HepG2 (cell line): Measurements from ENCODE around the gene ABHD12. TPM values are rescaled to one million over a fixed set of nuclear protein-coding genes. Genes with fewer than 3 reads are reported as not detected.

Experiments
- ARNT2 ChIP-seq: sonication (generic); formaldehyde crosslinking; IDR thresholded peaks from 2 replicates; pipeline ENCODE4 v1.8.0; 2022; ENCODE audit warnings: mild to moderate bottlenecking, low read depth, missing genetic modification reagents, moderate library complexity
- ATF7 ChIP-seq, 2 experiments: fragments of 450-650 bp in 1 of 2; sonication (generic) in 1 of 2; formaldehyde crosslinking in 1 of 2; IDR thresholded peaks; 2 replicates each; pipeline versions ENCODE4 v1.4.0 to v1.6.1; 2016 to 2020; ENCODE audit warnings: antibody characterized with exemption in 1 of 2, mild to moderate bottlenecking in 1 of 2, missing genetic modification reagents in 1 of 2
- EED ChIP-seq: sonication (generic); formaldehyde crosslinking; IDR thresholded peaks from 2 replicates; pipeline ENCODE4 v1.5.0; 2020; ENCODE audit warnings: mild to moderate bottlenecking, missing genetic modification reagents
- GATA4 ChIP-seq: sonication (generic); IDR thresholded peaks from 2 replicates; pipeline ENCODE4 v1.6.1; 2016; ENCODE audit warnings: antibody characterized with exemption, low read depth, borderline replicate concordance
- HINFP ChIP-seq: sonication (generic); formaldehyde crosslinking; IDR thresholded peaks from 2 replicates; pipeline ENCODE4 v1.4.0; 2020; ENCODE audit warnings: low read depth, mild to moderate bottlenecking, missing genetic modification reagents
- NFATC3 ChIP-seq: sonication (generic); formaldehyde crosslinking; IDR thresholded peaks from 2 replicates; pipeline ENCODE4 v1.5.1; 2020; ENCODE audit warnings: mild to moderate bottlenecking, missing genetic modification reagents
- PRDM10 ChIP-seq: sonication (generic); formaldehyde crosslinking; IDR thresholded peaks from 2 replicates; pipeline ENCODE4 v1.4.0; 2020; ENCODE audit warnings: low read depth, missing genetic modification reagents
- PRMT3 ChIP-seq: sonication (generic); formaldehyde crosslinking; IDR thresholded peaks from 2 replicates; pipeline ENCODE4 v1.8.1; 2022; ENCODE audit warnings: low read depth, mild to moderate bottlenecking, moderate library complexity, missing genetic modification reagents, borderline replicate concordance
- SIN3A ChIP-seq: IDR thresholded peaks from 2 replicates; pipeline ENCODE4 v1.6.1; 2011; ENCODE audit warnings: low read depth, mild to moderate bottlenecking, control low read depth, low read length, borderline replicate concordance
- SMAD1 ChIP-seq: sonication (generic); formaldehyde crosslinking; IDR thresholded peaks from 2 replicates; pipeline ENCODE4 v1.4.0; 2020; ENCODE audit warnings: missing genetic modification reagents, low read depth, mild to moderate bottlenecking, borderline replicate concordance
- SP5 ChIP-seq: IDR thresholded peaks from 2 replicates; pipeline ENCODE4 v1.6.1; 2016; ENCODE audit warnings: low read depth, borderline replicate concordance
- SRY ChIP-seq: sonication (generic); formaldehyde crosslinking; IDR thresholded peaks from 2 replicates; pipeline ENCODE4 v1.8.0; 2022; ENCODE audit warnings: mild to moderate bottlenecking, missing genetic modification reagents
- STAT6 ChIP-seq: sonication (generic); formaldehyde crosslinking; IDR thresholded peaks from 2 replicates; pipeline ENCODE4 v1.4.0; 2020; ENCODE audit warnings: missing genetic modification reagents, mild to moderate bottlenecking, borderline replicate concordance
- TAF1 ChIP-seq: sonication (generic); formaldehyde crosslinking; IDR thresholded peaks from 2 replicates; pipeline ENCODE4 v1.4.0; 2020; ENCODE audit warnings: missing genetic modification reagents
- THYN1 ChIP-seq: sonication (generic); formaldehyde crosslinking; IDR thresholded peaks from 2 replicates; pipeline ENCODE4 v1.8.1; 2023; ENCODE audit warnings: low read depth, mild to moderate bottlenecking, moderate library complexity, missing genetic modification reagents, borderline replicate concordance
- ZBTB8A ChIP-seq: sonication (generic); formaldehyde crosslinking; IDR thresholded peaks from 2 replicates; pipeline ENCODE4 v1.4.0; 2020; ENCODE audit warnings: mild to moderate bottlenecking, low read depth, missing genetic modification reagents, borderline replicate concordance
- ZFP36L2 ChIP-seq: sonication (generic); formaldehyde crosslinking; IDR thresholded peaks from 2 replicates; pipeline ENCODE4 v1.4.0; 2020; ENCODE audit warnings: missing genetic modification reagents
- ZKSCAN1 ChIP-seq: fragments of 150-350 bp; IDR thresholded peaks from 2 replicates; pipeline ENCODE4 v1.6.1; 2014; ENCODE audit warnings: low read length
- polyA plus RNA-seq, 8 experiments: library from polyadenylated mRNA; depleted of rRNA in 3 of 8; stranded (reverse) in 7 of 8; unstranded in 1 of 8; fragments of >200 nt; fragmentation: Illumina TruSeq in 4 of 8; extraction: Trizol in 4 of 8; gene quantifications; 2 replicates each; pipeline versions ENCODE4 v1.2.1 to v1.2.3, GENCODE V29; 2011 to 2016; ENCODE audit warnings: low read depth in 4 of 8, missing spikeins in 1 of 8, mixed read lengths in 1 of 8; ENCODE audit not compliant: insufficient read depth in 1 of 8
- total RNA-seq, 5 experiments: library from RNA; depleted of rRNA; stranded (reverse); fragments of >200 nt; fragmentation: Illumina TruSeq; extraction: Trizol; gene quantifications; 2 replicates each; pipeline ENCODE4 v1.2.3, GENCODE V29; 2016; ENCODE audit warnings: low read depth in 1 of 5

The ABHD12 gene
- total and polyA plus RNA-seq, 2 of the 13 experiments (the other 11 are each of a cell fraction or from before 2014, with no cell fraction given): 23.5 to 72.1 TPM

- TF ChIP-seq PRDM10 (CRISPR knock-in tag): peak; percentile 82
- TF ChIP-seq SMAD1: peak; percentile 93; the same call in 1 of the 2 replicates
- 0 out of 2 replicates have a peak, but pooled peaks have one; percentile 19 for TF ChIP-seq EED (CRISPR knock-in tag)
- peak; percentile 94 for TF ChIP-seq ZBTB8A (CRISPR knock-in tag)
- TF ChIP-seq THYN1 (CRISPR knock-in tag): peak; percentile 59; the same call in 1 of the 2 replicates
- TF ChIP-seq STAT6: 0 out of 2 replicates have a peak, but pooled peaks have one; percentile 38
- peak; percentile 90 for TF ChIP-seq SP5 (CRISPR knock-in tag)
- peak; percentile 95 for TF ChIP-seq ARNT2 (CRISPR knock-in tag)
- 0 out of 2 replicates have a peak, but pooled peaks have one; percentile 67 for TF ChIP-seq NFATC3 (CRISPR knock-in tag)
- TF ChIP-seq HINFP (CRISPR knock-in tag): 0 out of 2 replicates have a peak, but pooled peaks have one; percentile 72
- TF ChIP-seq PRMT3 (CRISPR knock-in tag): 0 out of 2 replicates have a peak, but pooled peaks have one; percentile 76
- peak; percentile 72; the same call in 1 of the 2 replicates for TF ChIP-seq GATA4
- TF ChIP-seq SIN3A: peak; percentile 74; the same call in 1 of the 2 replicates
- TF ChIP-seq ZKSCAN1: 0 out of 2 replicates have a peak, but pooled peaks have one; percentile 16
- no peak; the same call in none of the 2 replicates for TF ChIP-seq SRY (CRISPR knock-in tag)
- no peak for TF ChIP-seq ATF7 (IDR thresholded peaks at IDR 0.05)
- TF ChIP-seq ATF7 (CRISPR knock-in tag; IDR thresholded peaks at IDR 0.05): peak; percentile 67; the same call in 1 of the 2 replicates
- TF ChIP-seq TAF1 (CRISPR knock-in tag): peak; percentile 94
- TF ChIP-seq ZFP36L2 (CRISPR knock-in tag): peak; percentile 85; the same call in 1 of the 2 replicates
These were observed at the start of gene ABHD12 (continued) for GRCh38 chr20:25390538-25391528.
